GM06990 (cell line): Measurements from ENCODE around the gene AKAP13.
"Not testable (repeated sequence)": the region's sequence is repeated elsewhere in the genome, so short reads cannot be mapped to it uniquely, and the experiment has no call there.

Experiments
- DNase-seq: peaks from one replicate; pipeline ENCODE4 v3.0.0-alpha.2; 2011; ENCODE audit not compliant: insufficient read length; ENCODE audit errors: extremely low read depth
- H3K27me3 ChIP-seq: replicated peaks from 2 replicates; pipeline ENCODE4 v1.6.0; 2011; ENCODE audit warnings: low read length; ENCODE audit not compliant: control insufficient read depth, insufficient read depth
- H3K36me3 ChIP-seq: 2 replicates; pipeline ENCODE4 v1.5.1; 2011; ENCODE audit warnings: low read length; ENCODE audit not compliant: control insufficient read depth, insufficient read depth
- H3K4me3 ChIP-seq: replicated peaks from 2 replicates; pipeline ENCODE4 v1.5.1; 2011; ENCODE audit warnings: low read depth, mild to moderate bottlenecking, control low read depth, low read length
- TF ChIP-seq, protein P1 (sequence below): IDR thresholded peaks from 2 replicates; pipeline ENCODE4 v1.5.1; 2011; ENCODE audit warnings: low read length, control low read depth, mild to moderate bottlenecking, inconsistent platforms; ENCODE audit not compliant: insufficient read depth, poor library complexity, severe bottlenecking

Gene AKAP13

DNA sequence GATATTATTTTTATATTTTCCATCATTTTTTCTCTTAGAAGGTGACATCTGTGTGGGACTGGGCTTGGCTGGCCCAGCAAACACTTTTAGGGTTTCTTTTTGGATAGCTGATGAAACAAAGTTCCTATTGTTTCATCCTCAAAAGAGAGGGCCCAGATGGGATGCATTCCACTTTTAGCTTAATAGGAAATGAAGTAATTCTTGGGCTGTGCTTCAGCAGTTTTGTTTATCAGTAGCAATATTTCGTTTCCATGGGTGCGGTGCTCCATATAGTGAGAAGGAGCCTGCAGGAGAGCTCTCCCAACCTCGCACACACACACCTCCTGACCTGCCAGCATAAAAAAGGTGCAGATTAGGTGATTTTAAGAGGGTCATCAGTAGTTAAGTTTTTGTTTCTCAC, 147.5 kb downstream of the AKAP13 start:
- no peak for DNase-seq
- TF ChIP-seq, protein P1, sequence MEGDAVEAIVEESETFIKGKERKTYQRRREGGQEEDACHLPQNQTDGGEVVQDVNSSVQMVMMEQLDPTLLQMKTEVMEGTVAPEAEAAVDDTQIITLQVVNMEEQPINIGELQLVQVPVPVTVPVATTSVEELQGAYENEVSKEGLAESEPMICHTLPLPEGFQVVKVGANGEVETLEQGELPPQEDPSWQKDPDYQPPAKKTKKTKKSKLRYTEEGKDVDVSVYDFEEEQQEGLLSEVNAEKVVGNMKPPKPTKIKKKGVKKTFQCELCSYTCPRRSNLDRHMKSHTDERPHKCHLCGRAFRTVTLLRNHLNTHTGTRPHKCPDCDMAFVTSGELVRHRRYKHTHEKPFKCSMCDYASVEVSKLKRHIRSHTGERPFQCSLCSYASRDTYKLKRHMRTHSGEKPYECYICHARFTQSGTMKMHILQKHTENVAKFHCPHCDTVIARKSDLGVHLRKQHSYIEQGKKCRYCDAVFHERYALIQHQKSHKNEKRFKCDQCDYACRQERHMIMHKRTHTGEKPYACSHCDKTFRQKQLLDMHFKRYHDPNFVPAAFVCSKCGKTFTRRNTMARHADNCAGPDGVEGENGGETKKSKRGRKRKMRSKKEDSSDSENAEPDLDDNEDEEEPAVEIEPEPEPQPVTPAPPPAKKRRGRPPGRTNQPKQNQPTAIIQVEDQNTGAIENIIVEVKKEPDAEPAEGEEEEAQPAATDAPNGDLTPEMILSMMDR, result no peak
- Histone ChIP-seq H3K36me3 (no peaks in the 10 kb centered on the region; the same call in none of the 2 replicates), H3K27me3 (no peaks in the 10 kb centered on the region), H3K4me3 (no peak overlapping the region)

DNA sequence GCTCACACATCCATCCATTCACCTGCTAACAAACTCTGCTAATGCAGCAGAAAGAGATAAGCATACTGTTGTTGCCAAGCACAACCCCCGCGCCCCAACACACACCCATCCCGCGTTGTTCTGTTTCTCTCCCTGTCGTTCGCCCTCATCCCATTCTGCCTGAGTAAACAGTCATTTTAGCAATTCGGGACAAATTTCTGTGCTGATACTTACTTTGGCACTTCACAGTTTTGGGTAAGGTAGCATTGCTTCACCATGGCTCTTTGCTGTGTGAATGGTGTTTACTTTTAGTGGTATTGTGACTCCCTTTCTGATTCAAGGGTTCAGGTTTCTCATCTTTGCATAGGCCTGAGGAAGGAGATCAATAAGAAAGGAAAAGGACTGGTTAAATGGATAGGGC, 149.7 kb downstream of the AKAP13 start:
- H3K4me3 ChIP-seq, result no peak overlapping the region
- TF ChIP-seq, protein P1, result no peak
- no peaks in the 10 kb centered on the region; the same call in none of the 2 replicates for H3K36me3 ChIP-seq
- no peak for DNase-seq
- H3K27me3 ChIP-seq, result no peaks in the 10 kb centered on the region

DNA sequence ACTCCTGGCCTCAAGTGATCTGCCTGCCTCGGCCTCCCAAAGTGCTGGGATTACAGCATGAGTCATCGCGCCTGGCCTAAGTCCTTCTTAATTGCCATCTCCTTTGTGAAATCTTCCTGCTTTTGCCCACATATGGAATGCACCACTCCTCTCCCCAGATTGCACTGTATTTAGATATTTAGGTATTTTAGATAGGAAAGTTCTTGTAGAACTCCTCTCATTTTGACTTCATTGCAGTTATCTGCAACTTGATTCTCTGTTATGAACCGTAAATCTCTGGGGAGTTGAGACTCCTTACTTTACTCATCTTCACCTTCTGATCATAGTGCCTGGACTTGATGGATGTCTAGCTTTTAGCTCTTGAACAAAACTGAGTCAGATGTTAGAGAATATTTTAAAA, 150.7 kb downstream of the AKAP13 start:
- TF ChIP-seq, protein P1, result no peak
- DNase-seq, result no peak
- no peaks in the 10 kb centered on the region for H3K27me3 ChIP-seq
- H3K36me3 ChIP-seq, result no peaks in the 10 kb centered on the region; the same call in none of the 2 replicates
- H3K4me3 ChIP-seq, result no peak overlapping the region

GRCh38 chr15:85532689-85533088, 152.3 kb downstream of the AKAP13 start:
- DNase-seq, result no peak
- TF ChIP-seq, protein P1, result no peak
- no peaks in the 10 kb centered on the region for H3K27me3 ChIP-seq
- no peaks in the 10 kb centered on the region; the same call in none of the 2 replicates for H3K36me3 ChIP-seq
- no peak overlapping the region for H3K4me3 ChIP-seq

DNA sequence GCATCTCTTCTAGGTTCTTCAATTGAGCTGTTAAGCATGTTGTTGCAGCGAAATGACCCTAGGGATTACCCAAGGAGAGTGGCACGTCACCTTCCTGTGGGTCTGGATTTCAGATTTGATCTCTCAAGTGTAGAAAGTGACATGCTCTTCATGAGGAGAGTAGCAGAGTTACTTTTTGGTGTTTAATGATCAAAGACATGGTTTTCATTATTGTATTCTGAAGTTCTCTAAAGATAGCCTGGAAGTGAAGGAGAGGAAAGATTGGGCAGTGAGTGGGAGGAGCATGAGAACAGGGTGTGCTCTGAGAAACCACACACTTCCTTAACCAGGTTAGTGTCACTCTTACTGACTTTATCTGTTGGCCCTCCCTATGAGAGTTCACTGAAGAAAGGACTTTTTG, 153.6 kb downstream of the AKAP13 start:
- peak; percentile 20 for DNase-seq
- H3K36me3 ChIP-seq, result no peaks in the 10 kb centered on the region; the same call in 1 of the 2 replicates
- TF ChIP-seq, protein P1, result no peak
- H3K4me3 ChIP-seq, result no peak overlapping the region
- H3K27me3 ChIP-seq, result no peaks in the 10 kb centered on the region

DNA sequence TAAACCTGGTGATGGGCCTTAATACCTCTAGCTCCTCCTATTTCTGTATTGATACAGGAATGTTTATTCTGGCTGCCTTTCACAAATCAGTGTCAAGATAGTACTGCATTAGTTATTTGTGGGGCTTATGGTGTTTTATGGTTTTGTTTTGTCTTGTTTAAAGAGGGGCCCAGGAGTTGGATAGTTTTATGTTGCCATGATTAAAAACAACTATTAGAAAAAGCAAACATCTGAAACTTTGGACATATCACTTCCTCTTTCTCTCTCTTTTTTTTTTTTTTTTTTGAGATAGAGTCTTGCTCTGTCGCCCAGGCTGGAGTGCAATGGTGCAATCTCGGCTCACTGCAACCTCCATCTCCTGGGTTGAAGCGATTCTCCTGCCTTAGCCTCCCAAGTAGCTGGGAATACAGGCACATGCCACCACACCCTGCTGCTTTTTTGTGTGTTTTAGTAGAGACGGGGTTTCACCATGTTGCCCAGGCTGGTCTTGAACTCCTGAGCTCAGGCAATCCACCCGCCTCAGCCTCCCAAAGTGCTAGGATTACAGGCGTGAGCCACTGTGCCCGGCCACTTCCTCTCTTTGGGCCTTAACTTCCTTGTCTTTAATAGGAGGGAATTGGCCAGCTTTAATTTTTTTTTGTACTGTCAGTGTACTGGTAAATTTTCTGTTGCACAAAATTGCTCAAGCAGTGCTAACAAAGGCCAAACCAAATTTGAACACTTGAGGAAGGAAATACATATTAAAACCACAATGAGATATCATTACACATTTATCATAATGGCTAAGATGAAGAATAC, 155.3 kb downstream of the AKAP13 start:
- H3K36me3 ChIP-seq, H3K27me3 ChIP-seq, DNase-seq, H3K4me3 ChIP-seq: not testable (repeated sequence)
